Muscle of leg (tissue), 16 donors: ENCODE results near the gene RHO. TPM values are rescaled to one million over a fixed set of nuclear protein-coding genes. Genes with fewer than 3 reads are reported as not detected.
"Not testable (repeated sequence)": the region's sequence is repeated elsewhere in the genome, so short reads cannot be mapped to it uniquely, and the experiment has no call there.

ENCODE experiments used
- DNase-seq: peaks from one replicate; pipeline ENCODE4 v3.0.0; 2013
- H3K27ac ChIP-seq: one replicate; pipeline ENCODE4 v1.5.1; 2013; ENCODE audit warnings: mild to moderate bottlenecking, low read length, control low read depth
- H3K27me3 ChIP-seq: one replicate; pipeline ENCODE4 v1.6.1; 2013; ENCODE audit warnings: low read length; ENCODE audit not compliant: control insufficient read depth, insufficient read depth
- H3K36me3 ChIP-seq: one replicate; pipeline ENCODE4 v1.6.1; 2013; ENCODE audit warnings: low read length; ENCODE audit not compliant: control insufficient read depth, insufficient read depth
- H3K4me1 ChIP-seq: one replicate; pipeline ENCODE4 v1.6.1; 2013; ENCODE audit warnings: low read length; ENCODE audit not compliant: control insufficient read depth, insufficient read depth
- H3K4me3 ChIP-seq: one replicate; pipeline ENCODE4 v1.5.1; 2013; ENCODE audit warnings: low read length, control low read depth
- H3K9me3 ChIP-seq: replicated peaks from 2 replicates; pipeline ENCODE4 v1.6.1; 2013; ENCODE audit warnings: low read depth, low read length; ENCODE audit not compliant: control insufficient read depth
- WGBS: methylation state at CpG from one replicate; pipeline ENCODE4 v1.1.5; 2013; ENCODE audit warnings: missing lambda C conversion rate; ENCODE audit not compliant: insufficient coverage; 5-methylcytosine and 5-hydroxymethylcytosine counted together
- long read RNA-seq, 11 donors: transcript quantifications; one replicate each; lab custom pipeline, GENCODE V29; 2026
- polyA plus RNA-seq, 8 donors: library from polyadenylated mRNA; unstranded; fragments of 120-200 nt; gene quantifications; one replicate each; pipeline versions ENCODE4 v1.2.1 to v1.2.3, GENCODE V29; 2013; ENCODE audit warnings: inconsistent platforms in 1 of 8, low replicate concordance in 1 of 8; ENCODE audit not compliant: insufficient read length in 8 of 8, insufficient read depth in 1 of 8
- total RNA-seq: library from RNA; stranded (reverse); fragments of 120-200 nt; gene quantifications from one replicate; pipeline ENCODE4 v1.2.4, GENCODE V29; 2013

RHO gene
- total RNA-seq (0.04 TPM), polyA plus RNA-seq (under 1 TPM in 3 of 8 donors, not detected in 5; 0.06 to 0.10 (median 0.07) TPM)
- long read RNA-seq, donor 1: 0 reads
- long read RNA-seq, donor 2: 0 reads
- long read RNA-seq, donor 3: 0 reads
- long read RNA-seq, donor 4: 0 reads
- long read RNA-seq, donor 5: 0 reads
- long read RNA-seq, donor 6: 0 reads
- long read RNA-seq, donor 7: 0 reads
- long read RNA-seq, donor 8: 0 reads
- long read RNA-seq, donor 9: 0 reads
- long read RNA-seq, donor 10: 0 reads
- long read RNA-seq, donor 11: 0 reads

DNA sequence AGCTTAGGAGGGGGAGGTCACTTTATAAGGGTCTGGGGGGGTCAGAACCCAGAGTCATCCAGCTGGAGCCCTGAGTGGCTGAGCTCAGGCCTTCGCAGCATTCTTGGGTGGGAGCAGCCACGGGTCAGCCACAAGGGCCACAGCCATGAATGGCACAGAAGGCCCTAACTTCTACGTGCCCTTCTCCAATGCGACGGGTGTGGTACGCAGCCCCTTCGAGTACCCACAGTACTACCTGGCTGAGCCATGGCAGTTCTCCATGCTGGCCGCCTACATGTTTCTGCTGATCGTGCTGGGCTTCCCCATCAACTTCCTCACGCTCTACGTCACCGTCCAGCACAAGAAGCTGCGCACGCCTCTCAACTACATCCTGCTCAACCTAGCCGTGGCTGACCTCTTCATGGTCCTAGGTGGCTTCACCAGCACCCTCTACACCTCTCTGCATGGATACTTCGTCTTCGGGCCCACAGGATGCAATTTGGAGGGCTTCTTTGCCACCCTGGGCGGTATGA is at the start of gene RHO:
TSS of gene RHO (plus strand) at position 51 of the 512 bp plus-strand sequence. CDS start at position 146, 95 bp downstream.
- H3K27ac ChIP-seq: no peak within 1 kb of the TSS
- H3K4me3 ChIP-seq: no peak within 1 kb of the TSS
- DNase-seq: no peak
- no peaks in the 10 kb centered on the region for H3K27me3 ChIP-seq
- H3K4me1 ChIP-seq: peaks cover 16% of the 10 kb centered on the region
- WGBS: 90% methylated on average over 15 of the region's 18 CpGs
- no peaks in the 10 kb centered on the region for H3K9me3 ChIP-seq
- H3K36me3 ChIP-seq: no peaks in the 10 kb centered on the region

DNA sequence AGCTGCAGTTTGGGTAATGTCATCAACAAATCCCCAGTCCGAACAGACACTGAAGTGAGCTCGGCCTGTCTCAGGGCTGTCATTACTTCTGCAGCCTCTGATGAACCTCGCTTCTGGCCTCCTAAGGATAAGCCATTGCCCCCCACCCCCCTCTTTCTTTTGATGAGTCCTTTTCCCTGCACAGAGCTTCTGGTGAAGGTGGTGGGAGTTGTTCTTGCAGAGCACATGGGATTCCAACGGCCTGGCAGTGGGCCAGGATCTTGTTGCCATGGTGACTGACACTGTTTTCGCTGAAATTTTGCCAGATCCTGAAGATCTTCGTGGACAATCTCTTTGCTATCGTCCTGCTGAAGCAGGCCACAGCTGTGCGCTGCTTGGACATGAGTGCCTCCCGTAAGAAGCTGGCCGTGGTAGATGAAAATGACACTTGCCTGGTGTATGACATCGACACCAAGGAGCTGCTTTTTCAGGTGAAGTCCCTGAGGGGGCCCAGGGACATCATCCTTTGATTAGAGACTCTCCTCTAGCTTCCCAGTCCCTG is 47.1 kb upstream of the RHO start:
- peak overlapping the region; percentile 82 for H3K27ac ChIP-seq
- H3K9me3 ChIP-seq, H3K4me3 ChIP-seq, H3K27me3 ChIP-seq: not testable (repeated sequence)
- H3K36me3 ChIP-seq: peaks cover 65% of the 10 kb centered on the region
- DNase-seq: peak; percentile 68
- peaks cover 28% of the 10 kb centered on the region for H3K4me1 ChIP-seq
- 15% methylated on average over 2 of the region's 11 CpGs for WGBS

DNA sequence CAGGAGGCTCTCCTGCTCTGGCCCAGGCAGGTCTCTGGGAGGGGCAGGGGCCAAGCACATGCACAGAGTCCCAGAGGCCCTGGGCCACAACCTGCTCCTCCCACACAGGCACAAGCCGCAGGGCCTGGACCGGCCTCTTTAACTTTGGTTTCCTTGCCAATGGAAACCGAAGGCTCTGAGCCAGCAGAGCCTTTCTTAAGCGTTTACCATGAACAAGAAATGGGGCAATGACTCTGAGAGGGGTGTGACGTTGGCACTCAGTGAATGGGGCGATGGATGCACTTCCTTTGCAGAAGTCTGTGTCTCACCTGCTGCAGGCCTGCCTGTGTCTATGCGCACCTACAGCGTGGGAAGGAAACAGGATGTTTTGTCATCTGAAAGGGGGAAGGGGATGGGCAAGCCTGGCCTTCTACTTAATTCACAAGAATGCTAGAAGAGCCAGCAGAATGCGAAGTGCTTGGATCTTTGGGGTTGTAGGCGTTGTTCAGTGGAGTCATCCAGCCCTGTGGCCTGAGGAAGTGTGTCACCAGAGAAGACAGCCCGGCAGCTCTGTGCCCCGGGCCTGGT is 46.6 kb upstream of the RHO start:
- Histone ChIP-seq H3K4me3 (no peak overlapping the region), H3K27ac (peak overlapping the region; percentile 82), H3K9me3 (no peaks in the 10 kb centered on the region), H3K27me3 (no peaks in the 10 kb centered on the region), H3K4me1 (peaks cover 33% of the 10 kb centered on the region), H3K36me3 (peaks cover 59% of the 10 kb centered on the region)
- DNase-seq: peak; percentile 86
- WGBS: 49% methylated on average over 9 of the region's 12 CpGs

DNA sequence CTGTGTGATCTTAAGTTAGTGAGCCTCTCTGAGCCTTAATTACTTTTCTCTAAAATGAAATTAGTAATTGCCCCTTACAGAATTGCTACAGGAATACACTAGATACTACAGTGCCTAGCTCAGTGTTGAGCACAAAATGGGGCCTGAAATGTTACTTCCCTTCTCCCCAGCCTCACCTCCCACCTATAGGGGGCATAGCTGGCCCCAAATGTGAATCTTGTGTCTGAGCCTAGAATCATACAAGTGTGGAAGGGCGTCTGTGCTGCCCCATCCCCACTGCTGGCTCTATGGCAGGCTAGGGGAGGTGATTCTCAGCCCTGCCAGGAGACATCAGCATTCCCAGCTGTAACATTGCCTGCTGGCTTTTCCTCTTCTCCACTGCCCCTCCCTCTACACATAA is 45.7 kb upstream of the RHO start:
- Histone ChIP-seq H3K36me3 (peaks cover 53% of the 10 kb centered on the region), H3K27me3 (no peaks in the 10 kb centered on the region), H3K4me1 (peaks cover 39% of the 10 kb centered on the region), H3K4me3 (no peak overlapping the region), H3K9me3 (no peaks in the 10 kb centered on the region), H3K27ac (peak overlapping the region; percentile 82)
- no peak for DNase-seq
- WGBS: no CpG with 5 or more reads among the region's 1 CpG

DNA sequence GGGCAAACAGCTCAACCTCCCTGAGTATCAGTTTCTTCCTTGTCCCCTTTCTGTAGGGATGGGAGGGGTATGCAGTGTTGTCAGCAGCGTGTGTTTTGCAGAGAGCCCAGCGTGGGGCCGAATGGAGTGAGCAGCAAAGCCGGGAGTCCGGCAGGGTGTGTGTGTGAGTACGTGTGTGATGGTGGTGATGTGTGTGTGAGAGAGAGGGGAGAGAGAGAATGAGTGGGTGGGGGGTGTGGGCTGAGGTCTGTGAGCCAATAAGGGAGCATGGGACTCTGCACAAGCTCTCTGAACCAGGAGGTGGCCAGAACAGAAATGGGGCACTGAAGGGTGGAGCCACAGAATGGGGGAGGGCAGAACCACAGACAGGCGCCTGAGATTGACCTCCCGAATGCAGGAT is 44.6 kb upstream of the RHO start:
- H3K27ac ChIP-seq: no peak overlapping the region
- H3K4me3 ChIP-seq: no peak overlapping the region
- WGBS: 58% methylated on average over 6 of the region's 8 CpGs
- DNase-seq: no peak
- no peaks in the 10 kb centered on the region for H3K9me3 ChIP-seq
- no peaks in the 10 kb centered on the region for H3K27me3 ChIP-seq
- H3K36me3 ChIP-seq: peaks cover 48% of the 10 kb centered on the region
- H3K4me1 ChIP-seq: peaks cover 42% of the 10 kb centered on the region

DNA sequence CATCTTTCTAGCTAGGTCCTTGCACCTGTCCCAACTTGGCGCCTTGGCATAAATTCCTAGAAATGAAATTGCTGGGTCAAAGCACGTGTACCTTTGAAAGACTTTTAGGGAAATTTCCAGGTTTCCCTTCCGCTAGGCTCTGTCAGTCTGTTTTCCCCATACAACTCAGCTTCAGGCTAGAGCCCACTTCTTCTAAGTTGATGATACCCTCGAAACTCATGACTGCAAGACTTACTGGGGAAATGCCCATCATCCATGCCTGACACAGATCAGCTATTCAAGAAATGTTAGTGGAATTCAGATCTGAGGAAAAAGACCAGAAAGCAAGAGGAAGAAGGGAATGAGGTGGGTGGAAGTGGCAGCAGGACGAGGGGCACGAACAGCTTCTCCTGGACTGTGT is 43.3 kb upstream of the RHO start:
- not testable (repeated sequence) for H3K27me3 ChIP-seq, H3K9me3 ChIP-seq, DNase-seq, H3K27ac ChIP-seq, H3K4me3 ChIP-seq
- H3K4me1 ChIP-seq: peaks cover 42% of the 10 kb centered on the region
- H3K36me3 ChIP-seq: peaks cover 38% of the 10 kb centered on the region
- 95% methylated on average over 3 of the region's 6 CpGs for WGBS

DNA sequence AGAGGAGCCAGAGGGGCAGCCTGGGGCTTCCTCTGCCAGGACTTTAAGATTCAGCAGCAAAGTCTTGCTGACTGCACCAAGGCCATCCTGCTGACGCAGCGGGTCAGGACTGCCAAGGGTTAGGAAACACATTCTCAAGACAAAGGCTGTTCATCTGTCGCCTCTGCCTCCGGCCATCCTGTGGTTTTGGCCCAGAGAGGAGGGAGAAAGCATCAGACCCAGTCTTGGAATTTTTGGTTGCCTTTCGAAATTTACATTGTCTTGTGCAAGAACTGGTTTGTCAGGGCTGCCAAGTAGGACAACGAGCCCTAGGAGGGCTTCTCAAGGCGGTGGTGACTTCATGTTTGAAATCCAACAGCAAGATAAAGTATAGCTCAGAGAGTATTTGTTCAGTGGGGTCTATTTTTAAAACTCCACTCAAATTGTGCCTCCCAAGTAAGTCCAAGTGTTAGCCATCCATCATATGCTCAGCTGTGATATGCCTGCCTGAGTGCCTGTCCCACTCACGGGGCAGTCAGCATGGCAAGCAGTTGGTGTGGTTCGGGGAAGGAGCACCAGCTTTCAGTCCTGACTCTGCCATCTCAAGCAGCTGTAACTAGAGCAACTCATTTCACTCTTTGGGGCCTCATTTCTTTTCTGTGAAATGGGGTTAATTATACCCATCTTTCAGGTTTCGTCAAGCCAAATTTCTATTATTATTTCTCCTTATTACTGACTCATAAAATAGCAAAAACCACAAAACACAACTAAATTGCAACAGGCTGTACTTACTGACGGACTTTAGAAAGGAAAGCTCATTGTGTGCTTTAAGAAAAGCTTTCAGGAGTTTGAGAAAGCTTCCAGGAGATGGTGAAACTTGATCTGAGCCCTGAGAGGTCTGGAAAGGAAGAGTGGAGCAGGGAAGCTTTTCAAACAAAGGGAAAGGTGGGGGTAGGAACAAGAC is 42.4 kb upstream of the RHO start:
- Histone ChIP-seq H3K36me3 (peaks cover 40% of the 10 kb centered on the region), H3K27ac (peak overlapping the region; percentile 81), H3K4me3 (no peak overlapping the region), H3K27me3 (no peaks in the 10 kb centered on the region), H3K9me3 (no peaks in the 10 kb centered on the region), H3K4me1 (peaks cover 49% of the 10 kb centered on the region)
- DNase-seq: peak; percentile 82
- 57% methylated on average over 7 of the region's 11 CpGs for WGBS

DNA sequence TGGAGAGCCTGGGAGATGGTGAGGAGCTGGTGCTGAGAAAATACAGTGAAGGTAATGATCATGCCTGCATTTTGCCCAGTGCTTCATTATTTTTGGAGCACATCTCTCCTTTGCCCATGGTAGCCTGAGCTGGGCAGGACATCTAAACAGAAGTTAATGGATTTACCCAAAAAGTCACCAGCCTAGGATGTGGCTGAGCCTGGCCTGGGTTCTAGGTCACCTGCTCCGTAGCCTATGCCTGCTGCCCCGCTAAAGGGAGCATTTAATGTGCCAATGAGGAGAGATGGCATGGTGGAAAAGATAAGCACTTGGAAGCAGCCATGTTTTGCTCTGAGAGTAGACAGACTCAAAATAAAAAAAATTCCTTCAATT is 41.8 kb upstream of the RHO start:
- H3K36me3 ChIP-seq: peaks cover 43% of the 10 kb centered on the region

DNA sequence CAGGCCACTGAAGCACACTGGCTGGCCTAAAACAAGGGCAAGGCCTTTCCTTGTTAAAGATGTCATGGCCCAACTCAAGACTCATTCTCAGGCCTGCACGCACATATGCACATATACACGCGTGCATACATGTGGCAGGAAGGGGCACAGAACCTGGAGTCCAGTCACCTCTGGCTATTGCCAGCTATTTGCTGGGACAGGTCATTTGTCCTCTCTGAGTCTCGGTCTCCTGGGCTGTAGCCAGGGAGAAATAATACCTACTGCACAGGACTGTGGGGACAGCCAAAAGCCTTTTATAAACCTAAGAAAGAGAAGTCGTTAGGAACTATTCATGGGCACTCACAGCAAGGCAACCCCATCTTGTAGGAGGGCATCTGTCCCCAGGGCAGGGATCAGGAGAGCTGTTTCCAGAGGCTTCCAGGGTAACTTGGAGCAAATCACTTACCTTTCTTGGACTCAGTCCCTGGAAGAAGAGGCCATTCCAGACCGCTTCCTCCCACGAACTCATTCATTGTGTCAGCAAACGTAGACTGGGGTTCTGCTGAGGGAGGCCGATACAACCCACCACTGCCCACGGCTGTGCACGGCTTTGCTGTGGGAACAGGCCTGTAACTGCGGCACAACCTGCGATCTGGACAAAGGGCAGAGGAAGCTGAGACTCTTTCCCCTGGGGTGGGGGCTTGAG is 41.1 kb upstream of the RHO start:
- no peak for DNase-seq
- Histone ChIP-seq H3K9me3 (no peaks in the 10 kb centered on the region), H3K27me3 (no peaks in the 10 kb centered on the region), H3K4me1 (peaks cover 38% of the 10 kb centered on the region), H3K4me3 (no peak overlapping the region), H3K36me3 (peaks cover 41% of the 10 kb centered on the region), H3K27ac (peak overlapping the region; percentile 81)
- 67% methylated on average over 9 of the region's 13 CpGs for WGBS

More for the DNA sequence above, 41.8 kb upstream of the RHO start:
- no peak overlapping the region for H3K4me3 ChIP-seq
- H3K4me1 ChIP-seq: peaks cover 45% of the 10 kb centered on the region
- no peaks in the 10 kb centered on the region for H3K27me3 ChIP-seq
- H3K27ac ChIP-seq: peak overlapping the region; percentile 81
- no CpG with 5 or more reads among the region's 2 CpGs for WGBS
- DNase-seq: no peak
- no peaks in the 10 kb centered on the region for H3K9me3 ChIP-seq
